ENCODE data around the gene FAM117B.

The FAM117B gene

DNA sequence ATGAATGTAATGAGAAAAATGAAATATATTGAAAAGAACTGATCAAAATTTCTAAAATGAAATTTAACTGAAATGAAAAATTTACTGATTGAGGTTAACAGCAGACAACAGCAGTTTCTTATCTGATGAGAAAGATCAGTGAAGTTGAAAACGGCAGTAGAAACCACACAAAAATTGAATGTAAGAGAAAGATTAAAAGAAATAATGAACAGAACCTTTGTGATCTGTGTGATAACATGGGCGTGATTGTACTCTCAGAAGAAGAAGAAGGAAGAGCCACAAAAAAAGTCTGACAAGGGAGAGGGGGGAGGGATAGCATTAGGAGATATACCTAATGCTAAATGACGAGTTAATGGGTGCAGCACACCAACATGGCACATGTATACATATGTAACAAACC, 45.2 kb downstream of the FAM117B start:
- H3K4me3 ChIP-seq (ENCODE audit: low read depth, low read length) = no peak overlapping the region
- DNase-seq (ENCODE audit: low read depth) = no peak
- TF ChIP-seq, protein P1, sequence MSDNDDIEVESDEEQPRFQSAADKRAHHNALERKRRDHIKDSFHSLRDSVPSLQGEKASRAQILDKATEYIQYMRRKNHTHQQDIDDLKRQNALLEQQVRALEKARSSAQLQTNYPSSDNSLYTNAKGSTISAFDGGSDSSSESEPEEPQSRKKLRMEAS (IDR thresholded peaks at IDR 0.05; ENCODE audit: low read depth, low read length) = no peak
- TF ChIP-seq, protein P2, sequence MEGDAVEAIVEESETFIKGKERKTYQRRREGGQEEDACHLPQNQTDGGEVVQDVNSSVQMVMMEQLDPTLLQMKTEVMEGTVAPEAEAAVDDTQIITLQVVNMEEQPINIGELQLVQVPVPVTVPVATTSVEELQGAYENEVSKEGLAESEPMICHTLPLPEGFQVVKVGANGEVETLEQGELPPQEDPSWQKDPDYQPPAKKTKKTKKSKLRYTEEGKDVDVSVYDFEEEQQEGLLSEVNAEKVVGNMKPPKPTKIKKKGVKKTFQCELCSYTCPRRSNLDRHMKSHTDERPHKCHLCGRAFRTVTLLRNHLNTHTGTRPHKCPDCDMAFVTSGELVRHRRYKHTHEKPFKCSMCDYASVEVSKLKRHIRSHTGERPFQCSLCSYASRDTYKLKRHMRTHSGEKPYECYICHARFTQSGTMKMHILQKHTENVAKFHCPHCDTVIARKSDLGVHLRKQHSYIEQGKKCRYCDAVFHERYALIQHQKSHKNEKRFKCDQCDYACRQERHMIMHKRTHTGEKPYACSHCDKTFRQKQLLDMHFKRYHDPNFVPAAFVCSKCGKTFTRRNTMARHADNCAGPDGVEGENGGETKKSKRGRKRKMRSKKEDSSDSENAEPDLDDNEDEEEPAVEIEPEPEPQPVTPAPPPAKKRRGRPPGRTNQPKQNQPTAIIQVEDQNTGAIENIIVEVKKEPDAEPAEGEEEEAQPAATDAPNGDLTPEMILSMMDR (IDR thresholded peaks at IDR 0.05; ENCODE audit: low read depth, low read length) = no peak
- no peak for TF ChIP-seq MYC (IDR thresholded peaks at IDR 0.05; ENCODE audit: low read depth, low read length)
- no peak for TF ChIP-seq POLR2A (IDR thresholded peaks at IDR 0.05; ENCODE audit: extremely low read depth, insufficient read length)

DNA sequence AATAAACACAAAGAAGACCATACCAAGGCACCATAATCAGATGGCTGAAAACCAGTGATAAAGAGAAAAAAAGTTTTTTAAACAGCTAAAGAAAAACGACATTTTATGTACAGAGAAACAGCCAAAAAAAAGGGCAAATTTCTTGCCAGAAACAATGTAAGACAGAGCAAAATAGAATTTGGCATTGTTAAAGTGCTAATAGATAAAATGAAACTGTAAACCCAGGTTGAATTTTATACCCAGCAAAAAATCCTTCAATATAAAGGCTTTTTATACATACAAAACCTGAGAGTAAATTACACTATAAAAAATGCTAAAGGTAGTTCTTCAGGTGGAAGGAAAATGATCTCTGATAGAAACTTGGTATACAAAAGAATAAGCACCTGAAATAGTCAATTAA, 45.7 kb downstream of the FAM117B start:
- DNase-seq (ENCODE audit: low read depth) = no peak
- TF ChIP-seq, protein P2 (IDR thresholded peaks at IDR 0.05; ENCODE audit: low read depth, low read length) = no peak
- TF ChIP-seq POLR2A (IDR thresholded peaks at IDR 0.05; ENCODE audit: extremely low read depth, insufficient read length) (no peak), MYC (IDR thresholded peaks at IDR 0.05; ENCODE audit: low read depth, low read length) (no peak)
- TF ChIP-seq, protein P1 (IDR thresholded peaks at IDR 0.05; ENCODE audit: low read depth, low read length) = no peak
- no peak overlapping the region for H3K4me3 ChIP-seq (ENCODE audit: low read depth, low read length)

DNA sequence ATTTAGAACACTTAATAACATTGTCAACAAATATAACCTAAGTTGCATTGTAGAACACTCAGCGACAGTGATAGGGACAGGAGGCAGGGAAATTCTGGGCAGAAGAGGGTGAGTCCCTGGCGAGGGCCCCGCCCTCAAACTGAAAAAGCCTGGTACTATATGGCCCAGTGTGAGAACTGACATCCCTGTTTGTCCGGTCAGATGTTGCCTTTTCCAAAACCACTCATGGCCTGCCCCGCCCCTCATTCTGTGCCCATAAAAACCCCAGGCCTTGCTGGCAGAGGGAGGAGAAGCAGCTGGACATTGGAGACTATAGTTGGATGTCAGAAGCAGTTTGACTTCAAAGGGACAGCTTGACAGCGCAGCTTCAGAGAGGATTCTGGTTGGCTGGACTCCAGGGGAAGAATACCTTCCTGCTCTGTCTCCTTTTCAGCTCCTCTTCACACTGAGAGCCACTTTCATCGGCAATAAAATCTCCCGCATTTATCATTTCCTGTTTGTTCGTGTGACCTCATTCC, 47.0 kb downstream of the FAM117B start:
- no peak for TF ChIP-seq MYC (IDR thresholded peaks at IDR 0.05; ENCODE audit: low read depth, low read length)
- no peak for DNase-seq (ENCODE audit: low read depth)
- H3K4me3 ChIP-seq (ENCODE audit: low read depth, low read length) = no peak overlapping the region

DNA sequence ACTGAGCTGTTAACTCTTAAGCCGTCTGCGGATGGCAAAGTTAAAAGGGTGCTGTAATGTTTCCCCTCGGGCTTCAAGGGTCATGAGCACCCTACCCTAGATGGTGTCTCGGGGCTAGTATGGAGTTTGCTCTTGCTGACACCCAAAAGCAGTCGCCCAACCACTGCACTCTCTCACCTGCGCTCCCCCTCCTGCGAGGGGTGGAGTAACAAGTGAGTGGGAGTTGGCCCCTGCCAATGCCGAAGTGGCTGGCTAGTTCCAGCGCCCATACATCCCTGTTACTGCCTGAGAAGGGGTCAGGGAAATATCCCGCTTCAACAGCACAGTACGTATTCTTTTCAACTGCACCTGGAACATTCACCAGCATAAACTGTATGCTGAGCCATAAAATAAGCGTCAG, 47.5 kb downstream of the FAM117B start:
- H3K4me3 ChIP-seq (ENCODE audit: low read depth, low read length) = no peak overlapping the region
- no peak for TF ChIP-seq POLR2A (IDR thresholded peaks at IDR 0.05; ENCODE audit: extremely low read depth, insufficient read length)
- TF ChIP-seq, protein P2 (IDR thresholded peaks at IDR 0.05; ENCODE audit: low read depth, low read length) = no peak
- TF ChIP-seq, protein P1 (IDR thresholded peaks at IDR 0.05; ENCODE audit: low read depth, low read length) = no peak
- no peak for TF ChIP-seq MYC (IDR thresholded peaks at IDR 0.05; ENCODE audit: low read depth, low read length)
- DNase-seq (ENCODE audit: low read depth) = no peak

DNA sequence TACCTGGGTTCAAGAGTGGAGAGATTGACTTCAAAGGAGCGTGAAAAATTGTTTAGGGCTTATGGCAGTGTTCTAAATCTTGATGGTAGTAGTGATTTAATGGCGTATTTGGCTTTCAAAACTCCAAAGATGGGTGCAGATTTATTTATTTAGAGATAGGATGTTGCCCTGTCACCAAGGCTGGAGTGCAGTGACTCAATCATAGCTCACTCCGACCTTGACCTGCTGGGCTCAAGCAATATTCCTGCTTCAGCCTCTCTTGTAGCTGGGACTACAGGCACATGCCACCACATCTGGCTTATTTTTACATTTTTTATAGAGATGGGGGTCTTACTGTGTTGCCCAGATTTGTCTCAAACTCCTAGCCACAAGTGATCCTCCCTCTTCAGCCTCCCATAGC, 52.5 kb downstream of the FAM117B start:
- no peak for TF ChIP-seq POLR2A (IDR thresholded peaks at IDR 0.05; ENCODE audit: extremely low read depth, insufficient read length)
- TF ChIP-seq, protein P2 (IDR thresholded peaks at IDR 0.05; ENCODE audit: low read depth, low read length) = no peak
- TF ChIP-seq, protein P1 (IDR thresholded peaks at IDR 0.05; ENCODE audit: low read depth, low read length) = no peak
- no peak for TF ChIP-seq MYC (IDR thresholded peaks at IDR 0.05; ENCODE audit: low read depth, low read length)
- H3K4me3 ChIP-seq (ENCODE audit: low read depth, low read length) = no peak overlapping the region
- no peak for DNase-seq (ENCODE audit: low read depth)

DNA sequence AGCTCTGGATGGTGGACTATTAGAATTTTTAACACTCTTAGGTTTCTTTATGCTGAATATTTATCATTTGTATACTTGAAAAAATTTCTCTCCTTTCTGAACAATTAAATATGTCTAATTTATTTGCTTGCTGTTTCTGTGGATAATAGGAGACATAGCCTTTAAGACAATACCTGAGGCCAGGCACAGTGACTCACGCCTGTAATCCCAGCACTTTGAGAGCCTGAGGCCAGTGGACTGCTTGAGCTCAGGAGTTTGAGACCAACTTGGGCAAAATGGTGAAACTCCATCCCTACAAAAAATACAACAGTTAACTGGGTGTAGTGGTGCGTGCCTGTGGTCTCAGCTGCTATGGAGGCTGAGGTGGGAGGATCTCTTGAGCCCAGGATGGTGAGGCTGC, 54.7 kb downstream of the FAM117B start:
- no peak for DNase-seq (ENCODE audit: low read depth)
- TF ChIP-seq, protein P2 (IDR thresholded peaks at IDR 0.05; ENCODE audit: low read depth, low read length) = no peak
- TF ChIP-seq POLR2A (IDR thresholded peaks at IDR 0.05; ENCODE audit: extremely low read depth, insufficient read length) = no peak
- no peak for TF ChIP-seq MYC (IDR thresholded peaks at IDR 0.05; ENCODE audit: low read depth, low read length)
- TF ChIP-seq, protein P1 (IDR thresholded peaks at IDR 0.05; ENCODE audit: low read depth, low read length) = no peak
- H3K4me3 ChIP-seq (ENCODE audit: low read depth, low read length) = no peak overlapping the region
